Endothelial cell of umbilical vein (primary cell): ENCODE data around the gene YY2. TPM values are rescaled to one million over a fixed set of nuclear protein-coding genes. Genes with fewer than 3 reads are reported as not detected.

Experiments used
- BruUV-seq: library from RNA; stranded (reverse); fragments of 400-500 nt; replicated peaks from 2 replicates; lab custom pipeline; 2021; lab: Mats Ljungman, UMichigan
- CTCF ChIA-PET: fragments of 300-600, 350-600 bp; sonication (Branson Sonifier 250); formaldehyde crosslinking; loops from one replicate; lab custom pipeline; 2021; ENCODE audit warnings: antibody characterized with exemption, inconsistent platforms; lab: Charles Lee
- POLR2A ChIA-PET: fragments of 300-600, 350-600 bp; sonication (Branson Sonifier 250); formaldehyde crosslinking; loops from one replicate; lab custom pipeline; 2021; ENCODE audit warnings: antibody characterized with exemption, inconsistent platforms; lab: Charles Lee
- DNase-seq: peaks from one replicate; pipeline ENCODE4 v3.0.0-alpha.2; 2011; ENCODE audit warnings: low read depth, low spot score
- FAIRE-seq: peaks from 2 replicates; lab custom pipeline; 2011; peaks lifted over from hg19 to GRCh38; lab: Jason Lieb, UNC
- H2AFZ ChIP-seq: 2 replicates; pipeline ENCODE4 v1.6.0; 2012; ENCODE audit warnings: low read depth, low read length, control low read depth, inconsistent platforms
- H3K27ac ChIP-seq: 2 replicates; pipeline ENCODE4 v1.5.1; 2011; ENCODE audit warnings: low read depth, mild to moderate bottlenecking, control low read depth, low read length, moderate library complexity; ENCODE audit not compliant: insufficient read depth
- H3K27me3 ChIP-seq, 2 experiments: 2 replicates each; pipeline versions ENCODE4 v1.6.0 to v1.6.1; 2011; ENCODE audit warnings: low read length in 2 of 2, mixed read lengths in 1 of 2; ENCODE audit not compliant: control insufficient read depth in 2 of 2, insufficient read depth in 2 of 2
- H3K36me3 ChIP-seq, 2 experiments: 2 replicates in 1 of 2; 3 replicates in 1 of 2; pipeline ENCODE4 v1.5.1; 2011; ENCODE audit warnings: low read length in 2 of 2, mild to moderate bottlenecking in 1 of 2, moderate library complexity in 1 of 2; ENCODE audit not compliant: control insufficient read depth in 2 of 2, insufficient read depth in 2 of 2; ENCODE audit errors: extremely low read depth in 1 of 2
- H3K4me1 ChIP-seq: 3 replicates; pipeline ENCODE4 v1.5.1; 2011; ENCODE audit warnings: mild to moderate bottlenecking, low read length; ENCODE audit not compliant: control insufficient read depth, insufficient read depth; ENCODE audit errors: extremely low read depth
- H3K4me2 ChIP-seq: 2 replicates; pipeline ENCODE4 v1.6.1; 2011; ENCODE audit warnings: low read length, control low read depth, mixed read lengths; ENCODE audit not compliant: insufficient read depth
- H3K4me3 ChIP-seq, 3 experiments: fragments of 200-600 bp in 1 of 3; sonication (generic), shearing (Covaris generic) in 1 of 3; replicated peaks in 1 of 3; 2 replicates each; pipeline ENCODE4 v1.5.1; 2011 to 2016; ENCODE audit warnings: control low read depth in 3 of 3, low read length in 3 of 3, mild to moderate bottlenecking in 2 of 3, inconsistent platforms in 1 of 3, low read depth in 1 of 3, moderate library complexity in 1 of 3; ENCODE audit not compliant: insufficient read depth in 1 of 3
- H3K79me2 ChIP-seq: 2 replicates; pipeline ENCODE4 v1.6.0; 2012; ENCODE audit warnings: low read length, inconsistent platforms; ENCODE audit not compliant: control insufficient read depth, insufficient read depth
- H3K9ac ChIP-seq: replicated peaks from 2 replicates; pipeline ENCODE3; 2011; ENCODE audit warnings: low read length, control low read depth; ENCODE audit not compliant: insufficient read depth; ENCODE audit errors: extremely low read depth
- H3K9me1 ChIP-seq: replicated peaks from 3 replicates; pipeline ENCODE4 v1.6.0; 2011; ENCODE audit warnings: mild to moderate bottlenecking, low read length; ENCODE audit not compliant: control insufficient read depth, insufficient read depth; ENCODE audit errors: extremely low read depth
- H3K9me3 ChIP-seq: replicated peaks from 2 replicates; pipeline ENCODE4 v1.5.1; 2012; ENCODE audit warnings: low read length, inconsistent platforms; ENCODE audit not compliant: control insufficient read depth, insufficient read depth
- H4K20me1 ChIP-seq: replicated peaks from 2 replicates; pipeline ENCODE3; 2011; ENCODE audit warnings: mild to moderate bottlenecking, low read length; ENCODE audit not compliant: control insufficient read depth, insufficient read depth; ENCODE audit errors: extremely low read depth
- EZH2 ChIP-seq: IDR thresholded peaks from 2 replicates; pipeline ENCODE4 v1.6.1; 2012; ENCODE audit warnings: borderline replicate concordance, low read depth, mild to moderate bottlenecking, moderate library complexity, low read length, inconsistent platforms; ENCODE audit not compliant: severe bottlenecking
- FOS ChIP-seq: IDR thresholded peaks from 2 replicates; pipeline ENCODE4 v1.6.1; 2011; ENCODE audit warnings: mild to moderate bottlenecking, low read length, moderate library complexity, borderline replicate concordance; ENCODE audit not compliant: insufficient read depth
- GATA2 ChIP-seq: IDR thresholded peaks from 2 replicates; pipeline ENCODE4 v1.7.0; 2011; ENCODE audit warnings: low read depth, mild to moderate bottlenecking, moderate library complexity, mixed read lengths, low read length; ENCODE audit not compliant: insufficient read length, insufficient read depth
- JUN ChIP-seq: IDR thresholded peaks from 2 replicates; pipeline ENCODE4 v1.6.1; 2011; ENCODE audit warnings: borderline replicate concordance, low read depth; ENCODE audit not compliant: insufficient read length, insufficient read depth
- MYC ChIP-seq: IDR thresholded peaks from one replicate; pipeline ENCODE4 v1.6.1; 2011; ENCODE audit warnings: mild to moderate bottlenecking, low read depth, low read length
- POLR2A ChIP-seq: IDR thresholded peaks from 2 replicates; pipeline ENCODE4 v1.6.1; 2012; ENCODE audit warnings: low read depth, mild to moderate bottlenecking, control low read depth, low read length
- POLR2AphosphoS5 ChIP-seq: IDR thresholded peaks from 2 replicates; pipeline ENCODE4 v1.6.1; 2012; ENCODE audit warnings: low read depth, mild to moderate bottlenecking, control low read depth, low read length, moderate library complexity; ENCODE audit not compliant: insufficient read depth
- dilution Hi-C: fragments of 300-500 bp; cut with MboI; formaldehyde crosslinking; loops from one replicate; pipeline ENCODE4 v1.15.0; 2019; ENCODE audit warnings: low sequenced_read_pairs; ENCODE audit not compliant: extremely low pct_ligation_motif_present
- intact Hi-C: fragments of 100-400 bp; cut with micrococcal nuclease; formaldehyde crosslinking; loops from one replicate; pipeline ENCODE4 v1.10.0; 2022
- polyA plus RNA-seq, 4 experiments: library from polyadenylated mRNA; depleted of rRNA in 3 of 4; stranded (reverse) in 3 of 4; unstranded in 1 of 4; fragments of >200 nt; gene quantifications; 2 replicates each; pipeline versions ENCODE4 v1.2.1 to v1.2.3, GENCODE V29; 2011 to 2012; ENCODE audit warnings: missing spikeins in 1 of 4
- total RNA-seq: library from RNA; stranded (reverse); gene quantifications from 2 replicates; pipeline ENCODE4 v1.2.3, GENCODE V29; 2021
- TF ChIP-seq, protein P1 (sequence below): IDR thresholded peaks from 2 replicates; pipeline ENCODE4 v1.6.1; 2011; ENCODE audit not compliant: insufficient read depth, insufficient read length
- TF ChIP-seq, protein P2 (sequence below), 2 donors: IDR thresholded peaks; 1 replicate in 1 of 2; 2 replicates in 1 of 2; pipeline ENCODE4 v1.5.1; 2011; ENCODE audit warnings: low read length in 2 of 2, mild to moderate bottlenecking in 2 of 2, moderate library complexity in 2 of 2, control low read depth in 1 of 2, inconsistent platforms in 1 of 2, low read depth in 1 of 2; ENCODE audit not compliant: insufficient read depth in 1 of 2; ENCODE audit errors: extremely low read depth in 1 of 2

The YY2 gene
- total and polyA plus RNA-seq, 2 donors (not counting 3 experiments of a cell fraction or from before 2014, with no cell fraction given), result 0.86 to 3.0 TPM

DNA sequence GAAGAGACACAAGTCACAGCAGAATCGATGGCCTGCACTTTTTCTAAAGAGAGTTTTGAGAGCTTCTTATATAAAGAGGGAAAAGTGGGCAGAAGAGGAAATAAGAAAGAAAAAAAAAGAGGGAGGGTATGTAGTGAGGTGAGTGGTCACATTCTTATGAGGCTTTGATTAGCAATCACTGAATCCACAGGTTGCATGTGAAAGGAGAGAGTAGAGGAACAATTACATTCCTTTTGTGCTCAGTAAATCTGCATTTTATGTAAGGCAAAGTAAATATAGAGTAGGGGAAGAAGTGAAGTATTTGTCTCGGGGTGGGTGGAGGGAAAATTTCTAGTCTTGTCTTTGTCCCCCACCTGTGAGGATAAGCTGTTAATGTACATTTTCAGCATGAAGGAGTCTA, 43.2 kb upstream of the YY2 start:
- Histone ChIP-seq H3K9ac (no peak overlapping the region), H3K9me3 (no peaks in the 10 kb centered on the region), H3K79me2 (no peaks in the 10 kb centered on the region), H4K20me1 (no peaks in the 10 kb centered on the region), H3K4me1 (no peaks in the 10 kb centered on the region), H3K4me2 (no peak overlapping the region), H3K36me3 (no peaks in the 10 kb centered on the region), H2AFZ (no peak overlapping the region), H3K9me1 (no peaks in the 10 kb centered on the region), H3K27me3 (peaks cover 0 to 4% of the 10 kb centered on the region in 2 experiments), H3K4me3 (no peak overlapping the region), H3K27ac (no peak overlapping the region)
- intact Hi-C loops, result no loop called here
- DNase-seq (no peak), FAIRE-seq (no peak)
- dilution Hi-C loops, result no loop called here
- POLR2A ChIA-PET, result no interaction called here
- BruUV-seq, result no TSS peak
- CTCF ChIA-PET, result no interaction called here
- TF ChIP-seq EZH2, result no peak
- no peak for TF ChIP-seq FOS
- no peak for TF ChIP-seq POLR2A
- TF ChIP-seq, protein P1, sequence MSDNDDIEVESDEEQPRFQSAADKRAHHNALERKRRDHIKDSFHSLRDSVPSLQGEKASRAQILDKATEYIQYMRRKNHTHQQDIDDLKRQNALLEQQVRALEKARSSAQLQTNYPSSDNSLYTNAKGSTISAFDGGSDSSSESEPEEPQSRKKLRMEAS, result no peak
- TF ChIP-seq GATA2, result no peak
- no peak for TF ChIP-seq MYC
- TF ChIP-seq, protein P2, sequence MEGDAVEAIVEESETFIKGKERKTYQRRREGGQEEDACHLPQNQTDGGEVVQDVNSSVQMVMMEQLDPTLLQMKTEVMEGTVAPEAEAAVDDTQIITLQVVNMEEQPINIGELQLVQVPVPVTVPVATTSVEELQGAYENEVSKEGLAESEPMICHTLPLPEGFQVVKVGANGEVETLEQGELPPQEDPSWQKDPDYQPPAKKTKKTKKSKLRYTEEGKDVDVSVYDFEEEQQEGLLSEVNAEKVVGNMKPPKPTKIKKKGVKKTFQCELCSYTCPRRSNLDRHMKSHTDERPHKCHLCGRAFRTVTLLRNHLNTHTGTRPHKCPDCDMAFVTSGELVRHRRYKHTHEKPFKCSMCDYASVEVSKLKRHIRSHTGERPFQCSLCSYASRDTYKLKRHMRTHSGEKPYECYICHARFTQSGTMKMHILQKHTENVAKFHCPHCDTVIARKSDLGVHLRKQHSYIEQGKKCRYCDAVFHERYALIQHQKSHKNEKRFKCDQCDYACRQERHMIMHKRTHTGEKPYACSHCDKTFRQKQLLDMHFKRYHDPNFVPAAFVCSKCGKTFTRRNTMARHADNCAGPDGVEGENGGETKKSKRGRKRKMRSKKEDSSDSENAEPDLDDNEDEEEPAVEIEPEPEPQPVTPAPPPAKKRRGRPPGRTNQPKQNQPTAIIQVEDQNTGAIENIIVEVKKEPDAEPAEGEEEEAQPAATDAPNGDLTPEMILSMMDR (IDR thresholded peaks at IDR 0.05; ENCODE audit: extremely low read depth in 1 of 2, insufficient read depth in 1 of 2, low read depth in 1 of 2, low read length in 2 of 2), result no peak
- no peak for TF ChIP-seq POLR2AphosphoS5
- no peak for TF ChIP-seq JUN
